K562 (cell line): ENCODE data around the gene SLC40A1. TPM values are rescaled to one million over a fixed set of nuclear protein-coding genes. Genes with fewer than 3 reads are reported as not detected.

Experiments used
- ATAC-seq: fragments of 200-7000 bp; cut with Tn5 transposase; 3 replicates; pipeline ENCODE4 v1.9.1; 2020; ENCODE audit warnings: moderate library complexity
- BruUV-seq: library from RNA; stranded (reverse); fragments of 400-500 nt; replicated peaks from 2 replicates; lab custom pipeline; 2021; lab: Mats Ljungman, UMichigan
- CTCF ChIA-PET: fragments of 300-600 bp; formaldehyde crosslinking; extraction: SDS; loops from one replicate; lab custom pipeline; 2021; ENCODE audit warnings: low intra/inter-chr PET ratio; lab: Yijun Ruan, JAX
- POLR2A ChIA-PET: fragments of 300-600, 350-650 bp; sonication (Branson Sonifier 250); formaldehyde crosslinking; extraction: SDS; loops from one replicate; lab custom pipeline; 2021; ENCODE audit warnings: antibody characterized with exemption, inconsistent platforms; lab: Yijun Ruan, JAX
- DNase-seq, 4 experiments: peaks; one replicate each; pipeline versions ENCODE4 v3.0.0 to v3.0.0-alpha.2; 2011 to 2018; ENCODE audit warnings: low spot score in 3 of 4, mixed read lengths in 3 of 4; ENCODE audit errors: extremely low read depth in 1 of 4
- FAIRE-seq: peaks from 2 replicates; lab custom pipeline; 2011; peaks lifted over from hg19 to GRCh38; lab: Jason Lieb, UNC
- H2AFZ ChIP-seq: 2 replicates; pipeline ENCODE4 v1.6.0; 2011; ENCODE audit warnings: low read depth, low read length, control low read depth, inconsistent platforms
- H3K27ac ChIP-seq: fragments of 200-600 bp; 3 replicates; pipeline ENCODE4 v1.8.0; 2011; ENCODE audit warnings: low read depth, mild to moderate bottlenecking, control low read depth, inconsistent platforms, low read length, moderate library complexity, mixed read lengths; ENCODE audit errors: extremely low read depth
- H3K27me3 ChIP-seq, 2 experiments: fragments of 300-600 bp in 1 of 2; 2 replicates in 1 of 2; 3 replicates in 1 of 2; pipeline versions ENCODE4 v1.6.0 to v1.8.0; 2011; ENCODE audit warnings: inconsistent platforms in 2 of 2, low read length in 2 of 2, mild to moderate bottlenecking in 1 of 2, mixed read lengths in 1 of 2, moderate library complexity in 1 of 2; ENCODE audit not compliant: control insufficient read depth in 2 of 2, insufficient read depth in 2 of 2
- H3K36me3 ChIP-seq: fragments of 300-600 bp; 3 replicates; pipeline ENCODE4 v1.8.0; 2011; ENCODE audit warnings: mild to moderate bottlenecking, low read length, inconsistent platforms; ENCODE audit not compliant: control insufficient read depth, insufficient read depth
- H3K4me1 ChIP-seq, 2 experiments: fragments of 200-600 bp in 1 of 2; replicated peaks in 1 of 2; 2 replicates in 1 of 2; 3 replicates in 1 of 2; pipeline versions ENCODE4 v1.5.1 to v1.8.0; 2011; ENCODE audit warnings: inconsistent platforms in 2 of 2, low read length in 2 of 2, mild to moderate bottlenecking in 1 of 2, mixed read lengths in 1 of 2, moderate library complexity in 1 of 2; ENCODE audit not compliant: control insufficient read depth in 2 of 2, insufficient read depth in 2 of 2
- H3K4me2 ChIP-seq: 2 replicates; pipeline ENCODE4 v1.6.1; 2011; ENCODE audit warnings: low read length, control low read depth, inconsistent platforms, mixed read lengths; ENCODE audit not compliant: insufficient read depth
- H3K4me3 ChIP-seq: fragments of 200-600 bp; sonication (generic), shearing (Covaris generic); 2 replicates; pipeline ENCODE4 v1.5.1; 2016; ENCODE audit warnings: control low read depth, inconsistent platforms
- H3K79me2 ChIP-seq: fragments of 200-600 bp; 3 replicates; pipeline ENCODE4 v1.8.0; 2011; ENCODE audit warnings: low read length, inconsistent platforms; ENCODE audit not compliant: control insufficient read depth, insufficient read depth
- H3K9ac ChIP-seq, 2 experiments: 2 replicates each; pipeline versions ENCODE4 v1.6.0 to v1.6.1; 2011; ENCODE audit warnings: low read depth in 2 of 2, low read length in 2 of 2, control low read depth in 1 of 2, inconsistent platforms in 1 of 2, mild to moderate bottlenecking in 1 of 2, mixed read lengths in 1 of 2; ENCODE audit not compliant: insufficient read depth in 1 of 2
- H3K9me1 ChIP-seq: one replicate; pipeline ENCODE4 v1.6.0; 2011; ENCODE audit warnings: inconsistent platforms, mild to moderate bottlenecking, low read length, moderate library complexity; ENCODE audit not compliant: control insufficient read depth, insufficient read depth
- H3K9me3 ChIP-seq: replicated peaks from 2 replicates; pipeline ENCODE4 v1.5.1; 2011; ENCODE audit warnings: low read depth, low read length, inconsistent platforms; ENCODE audit not compliant: control insufficient read depth, insufficient read depth
- H4K20me1 ChIP-seq: replicated peaks from 2 replicates; pipeline ENCODE4 v1.6.1; 2011; ENCODE audit warnings: low read length, inconsistent platforms, mixed read lengths; ENCODE audit not compliant: control insufficient read depth, insufficient read depth
- ARID2 ChIP-seq: fragments of 450-650 bp; IDR thresholded peaks from 2 replicates; pipeline ENCODE4 v1.6.1; 2017; ENCODE audit warnings: antibody characterized with exemption, mild to moderate bottlenecking
- BACH1 ChIP-seq: fragments of 200-800 bp; sonication (Bioruptor generic); IDR thresholded peaks from 2 replicates; pipeline ENCODE4 v1.6.1; 2016; ENCODE audit warnings: missing genetic modification characterization, missing compliant biosample characterization
- DDX20 ChIP-seq: fragments of 450-650 bp; IDR thresholded peaks from 2 replicates; pipeline ENCODE4 v1.6.1; 2016; ENCODE audit warnings: missing genetic modification characterization, low read depth, mild to moderate bottlenecking, missing compliant biosample characterization, moderate library complexity
- DEAF1 ChIP-seq: fragments of 450-650 bp; formaldehyde crosslinking; IDR thresholded peaks from 2 replicates; pipeline ENCODE4 v1.4.0; 2020; ENCODE audit warnings: mild to moderate bottlenecking, moderate library complexity
- ELF1 ChIP-seq: fragments of 200-800 bp; sonication (Bioruptor generic); IDR thresholded peaks from 2 replicates; pipeline ENCODE4 v1.6.1; 2016; ENCODE audit warnings: missing genetic modification characterization, missing compliant biosample characterization
- ELK1 ChIP-seq: sonication (generic); formaldehyde crosslinking; IDR thresholded peaks from 2 replicates; pipeline ENCODE4 v1.8.1; 2022; ENCODE audit warnings: missing genetic modification reagents
- GTF2E2 ChIP-seq: fragments of 200-800 bp; sonication (Bioruptor generic); IDR thresholded peaks from 2 replicates; pipeline ENCODE4 v1.6.1; 2016; ENCODE audit warnings: missing genetic modification characterization, missing compliant biosample characterization
- ILK ChIP-seq: fragments of 450-650 bp; IDR thresholded peaks from 2 replicates; pipeline ENCODE4 v1.6.1; 2016; ENCODE audit warnings: missing genetic modification characterization, low read depth, mild to moderate bottlenecking, missing compliant biosample characterization, moderate library complexity, borderline replicate concordance
- MAX ChIP-seq: sonication (generic); formaldehyde crosslinking; IDR thresholded peaks from 2 replicates; pipeline ENCODE4 v1.9.0; 2022; ENCODE audit warnings: mild to moderate bottlenecking, missing genetic modification reagents
- RAD21 ChIP-seq, 2 experiments: fragments of 250-450 bp in 1 of 2; fragments of 450-650 bp in 1 of 2; sonication (Bioruptor Pico) in 1 of 2; formaldehyde crosslinking in 1 of 2; IDR thresholded peaks in 1 of 2; conservative IDR thresholded peaks in 1 of 2; 2 replicates each; pipeline versions ENCODE4 v1.4.0 to v1.8.0; 2020 to 2022; ENCODE audit warnings: mild to moderate bottlenecking in 2 of 2, moderate library complexity in 1 of 2
- TCF7L2 ChIP-seq: fragments of 150-350 bp; IDR thresholded peaks from 2 replicates; pipeline ENCODE4 v1.6.1; 2016; ENCODE audit warnings: low read depth, mild to moderate bottlenecking, low read length, moderate library complexity
- TRIM24 ChIP-seq, 2 experiments: fragments of 450-650 bp; IDR thresholded peaks; 2 replicates each; pipeline ENCODE4 v1.6.1; 2016
- ZBTB11 ChIP-seq, 3 experiments: fragments of 200-800 bp in 1 of 3; fragments of 250-450 bp in 1 of 3; fragments of 450-650 bp in 1 of 3; sonication (Bioruptor Pico) in 1 of 3; sonication (Bioruptor generic) in 1 of 3; formaldehyde crosslinking in 1 of 3; IDR thresholded peaks; 2 replicates each; pipeline versions ENCODE4 v1.6.1 to v1.8.0; 2016 to 2022; ENCODE audit warnings: mild to moderate bottlenecking in 2 of 3, missing genetic modification characterization in 2 of 3, missing compliant biosample characterization in 1 of 3, moderate library complexity in 1 of 3
- ZNF146 ChIP-seq: IDR thresholded peaks from one replicate; pipeline ENCODE4 v1.6.1; 2018; ENCODE audit warnings: missing compliant biosample characterization; ENCODE audit not compliant: unreplicated experiment
- WGBS: fragments of 100-300 bp; shearing (Covaris generic); methylation state at CpG from one replicate; pipeline ENCODE4 v1.1.6; 2016; ENCODE audit warnings: low coverage, mixed read lengths; ENCODE audit not compliant: insufficient coverage; ENCODE audit errors: missing lambda C conversion rate; 5-methylcytosine and 5-hydroxymethylcytosine counted together
- in situ Hi-C: fragments of 300-500 bp; cut with MboI; formaldehyde crosslinking; loops from 4 replicates; pipeline ENCODE4 v1.15.0; 2018; ENCODE audit warnings: inconsistent platforms, mixed read lengths
- intact Hi-C: fragments of 100-400 bp; cut with micrococcal nuclease; formaldehyde crosslinking; loops from 2 replicates; pipeline ENCODE4 v1.14.2; 2022
- polyA plus RNA-seq, 8 experiments: library from polyadenylated mRNA; depleted of rRNA in 4 of 8; stranded (reverse) in 5 of 8; unstranded in 3 of 8; fragments of >200 nt; fragmentation: Nextera tagmentation in 2 of 8; fragmentation: Illumina TruSeq in 1 of 8; extraction: Ambion mirVana in 2 of 8; extraction: Trizol in 1 of 8; gene quantifications; 2 replicates each; pipeline versions ENCODE4 v1.2.1 to v1.2.3, GENCODE V29; 2011 to 2014; ENCODE audit warnings: inconsistent platforms in 1 of 8, missing spikeins in 1 of 8
- total RNA-seq, 7 experiments: library from RNA; depleted of rRNA in 6 of 7; stranded (reverse); fragments of >200 nt in 6 of 7; fragmentation: Illumina TruSeq in 2 of 7; extraction: Trizol in 2 of 7; gene quantifications; 2 replicates each; pipeline versions ENCODE4 v1.2.1 to v1.2.3, GENCODE V29; 2011 to 2021; ENCODE audit warnings: low replicate concordance in 1 of 7

The SLC40A1 gene
- total and polyA plus RNA-seq, 9 of the 15 experiments (the other 6 are each of a cell fraction or from before 2014, with no cell fraction given): 42.2 to 95.9 (median 54.9) TPM

GRCh38 chr2:189628817-189629530, 48.4 kb upstream of the SLC40A1 start:
- peaks cover 0 to 14% of the 10 kb centered on the region in 2 experiments; a peak in 3 of 5 replicates for H3K4me1 ChIP-seq
- BruUV-seq: no TSS peak
- H3K9me3 ChIP-seq: no peaks in the 10 kb centered on the region
- no peak overlapping the region for H3K4me3 ChIP-seq
- intact Hi-C loops (loop anchor here (1.0 kb wide), 4 partner anchors 50 to 163 kb away; no protein-coding TSS in a partner anchor), in situ Hi-C loops (no loop called here)
- no peaks in the 10 kb centered on the region for H3K27me3 ChIP-seq
- peak in 2 of 4 experiments; percentile 34 to 44 for DNase-seq
- no peak overlapping the region for H3K9ac ChIP-seq
- H3K27ac ChIP-seq: no peak overlapping the region
- no peaks in the 10 kb centered on the region for H3K36me3 ChIP-seq
- H3K9me1 ChIP-seq: no peaks in the 10 kb centered on the region
- ChIA-PET POLR2A (interaction anchor here (0.6 to 1.2 kb wide), 3 partner anchors 8 to 49 kb away, joined by 3 to 5 read pairs (median 5); partner anchors contain the start of gene SLC40A1), CTCF (interaction anchor here (0.8 to 1.2 kb wide), 2 partner anchors 31 to 162 kb away, joined by 3 read pairs; no protein-coding TSS in a partner anchor)
- 62% methylated on average over 9 of the region's 9 CpGs for whole genome bisulfite sequencing
- no peak overlapping the region for H3K4me2 ChIP-seq
- H3K79me2 ChIP-seq: no peaks in the 10 kb centered on the region
- peak overlapping the region; percentile 74 for H2AFZ ChIP-seq
- FAIRE-seq: peak; percentile 42
- no peaks in the 10 kb centered on the region for H4K20me1 ChIP-seq
- peak; percentile 82 for ATAC-seq
- TF ChIP-seq ILK (tag): no peak
- no peak for TF ChIP-seq DDX20 (tag)
- TF ChIP-seq DEAF1 (CRISPR knock-in tag): peak; percentile 49; the same call in 1 of the 2 replicates
- no peak for TF ChIP-seq MAX (CRISPR knock-in tag)
- no peak for TF ChIP-seq TCF7L2
- 0 out of 2 replicates have a peak, but pooled peaks have one; percentile 45 for TF ChIP-seq ARID2
- no peak for TF ChIP-seq ELK1 (CRISPR knock-in tag)
- no peak for TF ChIP-seq ZNF146 (CRISPR knock-in tag)
- no peak for TF ChIP-seq GTF2E2 (tag)
- TF ChIP-seq TRIM24 (IDR thresholded peaks at IDR 0.05): no peak
- TF ChIP-seq BACH1 (tag): no peak
- TF ChIP-seq ELF1 (tag): no peak
- peak; percentile 69 to 79 for TF ChIP-seq RAD21 (CRISPR knock-in tag; conservative IDR thresholded peaks at IDR 0.05 in 1 of 2, IDR thresholded peaks at IDR 0.05 in 1 of 2)
- TF ChIP-seq ZBTB11 (CRISPR knock-in tag; IDR thresholded peaks at IDR 0.05): no peak
